Heart right ventricle (tissue), 16 donors: ENCODE data around the gene SPEM3. TPM values are rescaled to one million over a fixed set of nuclear protein-coding genes. Genes with fewer than 3 reads are reported as not detected.

Source experiments
- ATAC-seq, 8 donors: fragments of 200-7000 bp; cut with Tn5 transposase; one replicate each; pipeline ENCODE4 v1.9.1; 2020; ENCODE audit warnings: mild to moderate bottlenecking in 8 of 8, moderate library complexity in 8 of 8, moderate number of reproducible peaks in 1 of 8
- DNase-seq, 2 donors: peaks; one replicate each; pipeline ENCODE4 v3.0.0-alpha.2; 2020
- H3K27ac ChIP-seq, 10 donors: fragments of 200-600 bp; sonication (generic) in 2 of 10; one replicate each; pipeline versions ENCODE4 v1.5.0 to v1.8.0; 2020 to 2022; ENCODE audit warnings: mild to moderate bottlenecking in 3 of 10
- H3K27me3 ChIP-seq, 7 donors: fragments of 200-600 bp; one replicate each; pipeline ENCODE4 v1.8.0; 2021 to 2022; ENCODE audit warnings: mild to moderate bottlenecking in 2 of 7
- H3K36me3 ChIP-seq, 9 donors: fragments of 200-600 bp; sonication (generic) in 1 of 9; one replicate each; pipeline versions ENCODE4 v1.5.0 to v1.8.0; 2020 to 2022; ENCODE audit warnings: mild to moderate bottlenecking in 2 of 9
- H3K4me1 ChIP-seq, 9 donors: fragments of 200-600 bp; sonication (generic) in 1 of 9; one replicate each; pipeline versions ENCODE4 v1.5.0 to v1.8.0; 2020 to 2022; ENCODE audit warnings: mild to moderate bottlenecking in 4 of 9
- H3K4me3 ChIP-seq, 10 donors: fragments of 200-600 bp; sonication (generic) in 2 of 10; one replicate each; pipeline versions ENCODE4 v1.5.0 to v1.8.0; 2020 to 2022; ENCODE audit warnings: mild to moderate bottlenecking in 7 of 10, moderate library complexity in 2 of 10
- H3K9me3 ChIP-seq, 11 donors: fragments of 200-600 bp in 10 of 11; sonication (generic) in 2 of 11; one replicate each; pipeline versions ENCODE4 v1.5.0 to v1.8.0; 2013 to 2022; ENCODE audit warnings: mild to moderate bottlenecking in 2 of 11, control low read depth in 1 of 11, moderate library complexity in 1 of 11
- CTCF ChIP-seq, 9 donors: fragments of 200-600 bp; sonication (generic) in 2 of 9; IDR thresholded peaks; one replicate each; pipeline versions ENCODE4 v1.5.0 to v1.8.0; 2021 to 2022; ENCODE audit warnings: antibody characterized with exemption in 9 of 9, mild to moderate bottlenecking in 5 of 9, moderate library complexity in 1 of 9
- WGBS, 2 donors: extraction: QIAGEN DNeasy Blood & Tissue Kit; methylation state at CpG; one replicate each; pipeline ENCODE4 v1.1.7; 2013; ENCODE audit warnings: inconsistent platforms in 1 of 2; 5-methylcytosine and 5-hydroxymethylcytosine counted together
- intact Hi-C, 10 donors: fragments of 100-400 bp; cut with DNase I; formaldehyde crosslinking; loops; one replicate each; pipeline versions ENCODE4 v1.11.1 to v1.14.2; 2022
- polyA plus RNA-seq, 2 donors: library from polyadenylated mRNA; stranded (reverse); fragments of 200-250 nt; gene quantifications; one replicate each; pipeline ENCODE4 v1.2.3, GENCODE V29; 2013
- total RNA-seq, 10 donors: library from RNA; stranded (reverse); fragmentation: NEBNext Ultra II Directional in 3 of 10; extraction: Animal tissue kit (Norgen Biotek cat#: 25700) in 3 of 10; gene quantifications; one replicate each; pipeline versions ENCODE4 v1.2.1 to v1.2.4, GENCODE V29; 2021 to 2023
- donor health status: Arrhythmogenic right ventricular cardiomyopathy.
- donor health status: ischemic (EF 13 %, LVEDD 7.1; RV severe dilation, severe dysfunction).
- donor health status: healthy with polysubstance abuse.
- donor health status: DM: no; HTN: yes; CAD: no.
- donor health status: DM: no; HTN: no; CAD: no.
- donor health status: ischemic (EF 25% LVEDD 6.9; RV normal size, moderate dysfunction).
- donor health status: ischemic (EF 25% LVEDD 5.7; RV mildly dilated, moderate dysfunction).
- donor health status: healthy.
- donor health status: DM: yes; HTN: yes; CAD: no.
- donor health status: Ischemic cardiomyopathy.
- donor health status: ischemic (EF 35%, LVEDD 5.7; RV mildly dilated, moderate dysfunction).
- donor health status: nonischemic (EF 11% LVEDD 7.7; RV severe dilation, severe dysfunction).
- donor health status: DM: yes; HTN: yes; CAD: no.
- donor health status: PGD.
- donor health status: ischemic (EF 29% LVEDD 5.4; RV normal size, mild dysfunction).
- donor health status: nonischemic (EF 23%, LVEDD 6.1; RV moderate dilation, normal function).

SPEM3 gene
- total and polyA plus RNA-seq, 12 donors: not detected

GRCh38 chr17:7421186-7421585 is 7.5 kb upstream of the SPEM3 start:
- no peaks in the 10 kb centered on the region for H3K27me3 ChIP-seq
- intact Hi-C loops: no loop called here
- no peaks in the 10 kb centered on the region for H3K9me3 ChIP-seq
- TF ChIP-seq CTCF (IDR thresholded peaks at IDR 0.05): no peak
- no peak for DNase-seq
- H3K4me3 ChIP-seq: no peak overlapping the region
- 94 to 96% methylated on average over 16 of the region's 16 CpGs for WGBS, 2 donors
- no peak overlapping the region for H3K27ac ChIP-seq
- peaks cover 0 to 10% (median 0%) of the 10 kb centered on the region in 9 donors for H3K36me3 ChIP-seq
- ATAC-seq: no peak
- H3K4me1 ChIP-seq: no peaks in the 10 kb centered on the region

GRCh38 chr17:7423679-7424078 is 5.0 kb upstream of the SPEM3 start:
- intact Hi-C loops: no loop called here
- TF ChIP-seq CTCF (IDR thresholded peaks at IDR 0.05): no peak
- Histone ChIP-seq H3K36me3 (no peaks in the 10 kb centered on the region), H3K27ac (no peak overlapping the region), H3K9me3 (no peaks in the 10 kb centered on the region), H3K27me3 (no peaks in the 10 kb centered on the region), H3K4me1 (no peaks in the 10 kb centered on the region), H3K4me3 (no peak overlapping the region)
- DNase-seq: no peak
- ATAC-seq: peak in 1 of 8 donors; percentile 39
- WGBS, 2 donors: 62% methylated on average over 4 of the region's 4 CpGs

GRCh38 chr17:7425316-7425715 is 3.3 kb upstream of the SPEM3 start, which contains the start of gene SPEM2:
Gene SPEM2 (plus strand): TSS chr17:7425616. CDS start chr17:7425689, 73 bp downstream.
- no peak for ATAC-seq
- 74 to 78% methylated on average over 7 of the region's 7 CpGs for whole genome bisulfite sequencing, 2 donors

GRCh38 chr17:7425756-7426155 is 2.9 kb upstream of the SPEM3 start:
- ATAC-seq: no peak
- WGBS, 2 donors: 84 to 88% methylated on average over 8 of the region's 8 CpGs
- intact Hi-C loops: no loop called here

More at GRCh38 chr17:7425316-7425715, 3.3 kb upstream of the SPEM3 start, which contains the start of gene SPEM2:
- Histone ChIP-seq H3K27ac (no peak within 1 kb of the TSS), H3K4me3 (no peak within 1 kb of the TSS), H3K27me3 (no peaks in the 10 kb centered on the region), H3K9me3 (no peaks in the 10 kb centered on the region), H3K4me1 (no peaks in the 10 kb centered on the region), H3K36me3 (no peaks in the 10 kb centered on the region)
- no peak for DNase-seq
- intact Hi-C loops: no loop called here
- no peak for TF ChIP-seq CTCF (IDR thresholded peaks at IDR 0.05)

More at GRCh38 chr17:7425756-7426155, 2.9 kb upstream of the SPEM3 start:
- TF ChIP-seq CTCF (IDR thresholded peaks at IDR 0.05): no peak
- Histone ChIP-seq H3K27me3 (no peaks in the 10 kb centered on the region), H3K4me1 (no peaks in the 10 kb centered on the region), H3K36me3 (no peaks in the 10 kb centered on the region), H3K9me3 (no peaks in the 10 kb centered on the region), H3K27ac (no peak overlapping the region), H3K4me3 (no peak overlapping the region)
- DNase-seq: no peak
